Measurements from ENCODE around the gene SBK2.

SBK2 gene

DNA sequence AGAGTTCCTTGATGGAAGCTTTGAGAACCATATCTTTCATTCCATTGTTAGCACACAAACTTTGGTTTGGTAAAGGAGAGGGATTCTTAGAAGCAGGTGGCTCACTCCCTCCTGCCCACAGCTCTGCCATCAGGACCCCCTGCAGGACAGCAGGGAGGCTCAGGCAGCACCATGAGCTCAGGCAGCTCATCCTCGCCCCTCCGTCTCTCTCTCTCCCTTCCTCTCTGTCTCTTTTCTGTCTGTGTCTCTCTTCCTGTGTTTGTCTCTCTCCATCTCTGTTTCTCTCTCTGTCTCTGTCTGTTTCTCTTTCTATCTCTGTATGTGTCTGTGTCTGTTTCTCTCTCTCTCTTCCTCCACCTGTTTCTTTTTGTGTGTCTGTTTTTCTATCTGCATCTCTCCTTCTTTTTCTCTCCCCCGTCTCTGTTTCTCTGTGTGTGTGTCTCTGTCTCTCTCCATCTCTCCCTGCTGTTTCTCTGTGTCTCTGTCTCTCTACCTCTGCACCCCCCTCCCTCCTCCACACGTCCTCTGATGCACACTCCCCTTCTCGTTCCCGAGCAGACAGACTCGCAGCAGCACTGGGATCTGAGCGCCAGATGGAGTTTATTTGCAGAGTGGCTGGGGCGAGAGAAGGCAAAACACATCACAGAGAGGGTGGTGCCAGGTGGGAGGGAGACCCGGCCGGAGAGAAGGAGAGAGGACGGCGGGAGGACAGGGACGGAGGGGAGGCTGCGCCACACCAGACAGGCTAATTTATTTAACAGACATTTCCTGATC is 8.7 kb downstream of the SBK2 start:
- no peak overlapping the region for H3K4me2 ChIP-seq (ENCODE audit: low read depth, low read length)
- H3K36me3 ChIP-seq (replicated peaks; ENCODE audit: insufficient read depth, low read length) = no peaks in the 10 kb centered on the region
- H3K27ac ChIP-seq (ENCODE audit: low read length) = no peak overlapping the region
- H3K9me2 ChIP-seq (replicated peaks; ENCODE audit: insufficient read depth, low read length) = no peaks in the 10 kb centered on the region
- no peaks in the 10 kb centered on the region for H3K9me3 ChIP-seq (replicated peaks; ENCODE audit: insufficient read depth, low read length)
- H3K4me1 ChIP-seq (ENCODE audit: low read length) = no peaks in the 10 kb centered on the region
- DNase-seq = no peak
- H3K79me2 ChIP-seq (ENCODE audit: low read length) = no peaks in the 10 kb centered on the region
- H2AFZ ChIP-seq (ENCODE audit: low read length) = no peak overlapping the region
- peaks cover 63% of the 10 kb centered on the region for H3K27me3 ChIP-seq (replicated peaks; ENCODE audit: insufficient read depth, low read length)
- no peaks in the 10 kb centered on the region for H3F3A ChIP-seq (ENCODE audit: insufficient read depth, low read length)
- no peak for TF ChIP-seq EZH2phosphoT487 (IDR thresholded peaks at IDR 0.05; ENCODE audit: low read length)
- no peak for TF ChIP-seq EZH2 (optimal IDR thresholded peaks at IDR 0.05; ENCODE audit: low read depth, low read length)
- TF ChIP-seq, protein P1, sequence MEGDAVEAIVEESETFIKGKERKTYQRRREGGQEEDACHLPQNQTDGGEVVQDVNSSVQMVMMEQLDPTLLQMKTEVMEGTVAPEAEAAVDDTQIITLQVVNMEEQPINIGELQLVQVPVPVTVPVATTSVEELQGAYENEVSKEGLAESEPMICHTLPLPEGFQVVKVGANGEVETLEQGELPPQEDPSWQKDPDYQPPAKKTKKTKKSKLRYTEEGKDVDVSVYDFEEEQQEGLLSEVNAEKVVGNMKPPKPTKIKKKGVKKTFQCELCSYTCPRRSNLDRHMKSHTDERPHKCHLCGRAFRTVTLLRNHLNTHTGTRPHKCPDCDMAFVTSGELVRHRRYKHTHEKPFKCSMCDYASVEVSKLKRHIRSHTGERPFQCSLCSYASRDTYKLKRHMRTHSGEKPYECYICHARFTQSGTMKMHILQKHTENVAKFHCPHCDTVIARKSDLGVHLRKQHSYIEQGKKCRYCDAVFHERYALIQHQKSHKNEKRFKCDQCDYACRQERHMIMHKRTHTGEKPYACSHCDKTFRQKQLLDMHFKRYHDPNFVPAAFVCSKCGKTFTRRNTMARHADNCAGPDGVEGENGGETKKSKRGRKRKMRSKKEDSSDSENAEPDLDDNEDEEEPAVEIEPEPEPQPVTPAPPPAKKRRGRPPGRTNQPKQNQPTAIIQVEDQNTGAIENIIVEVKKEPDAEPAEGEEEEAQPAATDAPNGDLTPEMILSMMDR (IDR thresholded peaks at IDR 0.05; ENCODE audit: low read length) = no peak
- no peaks in the 10 kb centered on the region for H4K20me1 ChIP-seq (ENCODE audit: insufficient read depth, low read length)
- no peak overlapping the region for H3K9ac ChIP-seq (ENCODE audit: low read length)
- H3K4me3 ChIP-seq (ENCODE audit: low read length) = no peak overlapping the region

DNA sequence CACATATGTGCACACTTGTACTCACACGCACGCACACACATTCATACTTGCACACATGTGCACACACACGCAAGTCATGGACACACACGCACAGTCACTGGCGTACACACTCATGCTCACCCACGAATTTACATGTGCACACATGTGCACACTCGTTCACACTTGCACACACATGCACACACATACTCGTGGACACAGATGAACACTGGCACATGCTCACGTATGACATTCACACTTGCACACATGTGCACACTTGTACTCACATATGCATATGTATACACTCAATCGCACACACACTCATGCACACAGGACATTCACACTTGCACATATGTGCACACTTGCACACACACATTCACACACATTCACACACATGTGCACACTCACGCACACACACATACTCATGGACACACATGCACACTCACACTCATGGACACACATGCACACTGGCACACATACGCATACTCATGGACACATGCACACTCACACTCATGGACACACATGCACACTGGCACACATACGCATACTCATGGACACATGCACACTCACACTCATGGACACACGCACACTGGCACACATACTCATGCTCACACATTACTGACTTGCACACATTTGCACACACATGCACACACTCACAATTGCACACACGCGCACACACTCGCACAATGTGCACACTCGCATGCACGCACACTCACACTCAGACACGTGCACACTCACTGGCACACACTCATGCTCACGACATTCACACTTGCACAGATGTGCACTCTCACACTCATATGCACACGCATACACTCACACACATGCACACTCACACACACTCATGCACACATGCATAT is 9.5 kb downstream of the SBK2 start:
- no peaks in the 10 kb centered on the region for H3K9me2 ChIP-seq (replicated peaks; ENCODE audit: insufficient read depth, low read length)
- no peak overlapping the region for H3K4me3 ChIP-seq (ENCODE audit: low read length)
- no peaks in the 10 kb centered on the region for H4K20me1 ChIP-seq (ENCODE audit: insufficient read depth, low read length)
- no peak overlapping the region for H3K4me2 ChIP-seq (ENCODE audit: low read depth, low read length)
- peaks cover 63% of the 10 kb centered on the region for H3K27me3 ChIP-seq (replicated peaks; ENCODE audit: insufficient read depth, low read length)
- no peak for DNase-seq
- H3K79me2 ChIP-seq (ENCODE audit: low read length) = no peaks in the 10 kb centered on the region
- no peaks in the 10 kb centered on the region for H3K36me3 ChIP-seq (replicated peaks; ENCODE audit: insufficient read depth, low read length)
- no peaks in the 10 kb centered on the region for H3F3A ChIP-seq (ENCODE audit: insufficient read depth, low read length)
- H3K9ac ChIP-seq (ENCODE audit: low read length) = no peak overlapping the region
- no peaks in the 10 kb centered on the region for H3K4me1 ChIP-seq (ENCODE audit: low read length)
- TF ChIP-seq EZH2phosphoT487 (IDR thresholded peaks at IDR 0.05; ENCODE audit: low read length) (no peak), EZH2 (optimal IDR thresholded peaks at IDR 0.05; ENCODE audit: low read depth, low read length) (no peak)
- TF ChIP-seq, protein P1 (IDR thresholded peaks at IDR 0.05; ENCODE audit: low read length) = no peak
- H3K27ac ChIP-seq (ENCODE audit: low read length) = no peak overlapping the region
- no peaks in the 10 kb centered on the region for H3K9me3 ChIP-seq (replicated peaks; ENCODE audit: insufficient read depth, low read length)
- no peak overlapping the region for H2AFZ ChIP-seq (ENCODE audit: low read length)

DNA sequence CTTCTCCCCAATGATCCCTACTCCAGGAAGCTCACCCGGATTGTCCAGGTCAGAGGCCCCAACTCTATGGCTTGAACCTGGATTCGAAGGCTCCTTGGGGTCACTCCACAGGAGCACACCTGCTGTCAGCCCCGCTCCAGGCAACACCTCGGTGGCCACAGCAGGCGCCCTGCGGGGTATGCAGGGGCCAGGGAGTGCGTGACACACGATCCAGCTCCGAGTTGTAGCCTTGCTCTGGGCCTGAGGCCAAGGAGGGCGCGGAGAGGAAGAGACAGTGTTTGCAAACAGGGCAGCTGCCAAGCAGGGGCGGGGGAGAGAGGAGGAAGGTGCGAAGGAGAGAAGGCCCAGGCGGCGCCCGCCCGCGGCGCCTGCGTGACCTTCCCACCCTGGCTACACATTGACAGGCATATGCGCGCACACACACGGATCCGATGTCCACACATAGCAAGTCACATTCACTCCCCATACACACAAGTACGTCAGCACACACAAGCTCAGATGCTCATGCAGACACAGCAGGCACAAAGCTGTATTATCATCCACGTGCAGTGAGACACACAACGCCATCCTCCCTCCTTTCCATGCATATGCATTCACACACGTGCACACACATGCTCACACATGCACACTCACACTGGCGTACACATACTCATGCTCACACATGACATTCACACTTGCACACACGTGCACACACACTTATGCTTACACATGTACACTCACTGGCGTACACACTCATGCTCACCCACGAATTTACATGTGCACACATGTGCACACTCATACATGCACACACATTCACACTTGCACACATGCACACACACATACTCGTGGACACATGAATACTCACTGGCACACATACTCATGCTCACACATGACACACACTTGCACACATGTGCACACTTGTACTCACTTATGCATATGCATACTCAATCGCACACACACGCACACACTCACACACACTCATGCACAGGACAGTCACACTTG is 10.4 kb downstream of the SBK2 start:
- H3K36me3 ChIP-seq (replicated peaks; ENCODE audit: insufficient read depth, low read length) = no peaks in the 10 kb centered on the region
- TF ChIP-seq, protein P1 (IDR thresholded peaks at IDR 0.05; ENCODE audit: low read length) = no peak
- TF ChIP-seq EZH2 (optimal IDR thresholded peaks at IDR 0.05; ENCODE audit: low read depth, low read length) = no peak
- TF ChIP-seq EZH2phosphoT487 (IDR thresholded peaks at IDR 0.05; ENCODE audit: low read length) = no peak
- H3K79me2 ChIP-seq (ENCODE audit: low read length) = no peaks in the 10 kb centered on the region
- H2AFZ ChIP-seq (ENCODE audit: low read length) = no peak overlapping the region
- no peak overlapping the region for H3K9ac ChIP-seq (ENCODE audit: low read length)
- no peaks in the 10 kb centered on the region for H3F3A ChIP-seq (ENCODE audit: insufficient read depth, low read length)
- H3K4me2 ChIP-seq (ENCODE audit: low read depth, low read length) = no peak overlapping the region
- no peaks in the 10 kb centered on the region for H3K4me1 ChIP-seq (ENCODE audit: low read length)
- H3K9me2 ChIP-seq (replicated peaks; ENCODE audit: insufficient read depth, low read length) = no peaks in the 10 kb centered on the region
- H3K9me3 ChIP-seq (replicated peaks; ENCODE audit: insufficient read depth, low read length) = no peaks in the 10 kb centered on the region
- no peak for DNase-seq
- no peak overlapping the region for H3K27ac ChIP-seq (ENCODE audit: low read length)
- H4K20me1 ChIP-seq (ENCODE audit: insufficient read depth, low read length) = no peaks in the 10 kb centered on the region
- no peak overlapping the region for H3K4me3 ChIP-seq (ENCODE audit: low read length)
- peaks cover 63% of the 10 kb centered on the region for H3K27me3 ChIP-seq (replicated peaks; ENCODE audit: insufficient read depth, low read length)

All from MM.1S (cell line).